GM23248 (cell line): ENCODE measurements around the gene CRYBG1.

Experiments
- EZH2 ChIP-seq: fragments of 200-600 bp; sonication (generic); IDR thresholded peaks from 2 replicates; pipeline ENCODE4 v1.6.1; 2018; ENCODE audit warnings: antibody characterized with exemption, mild to moderate bottlenecking; ENCODE audit not compliant: insufficient read depth, poor library complexity, severe bottlenecking
- EZH2phosphoT487 ChIP-seq: fragments of 200-600 bp; sonication (generic); IDR thresholded peaks from 2 replicates; pipeline ENCODE4 v1.6.1; 2018; ENCODE audit warnings: antibody characterized with exemption, moderate library complexity, mild to moderate bottlenecking, low read depth; ENCODE audit not compliant: insufficient read depth

DNA sequence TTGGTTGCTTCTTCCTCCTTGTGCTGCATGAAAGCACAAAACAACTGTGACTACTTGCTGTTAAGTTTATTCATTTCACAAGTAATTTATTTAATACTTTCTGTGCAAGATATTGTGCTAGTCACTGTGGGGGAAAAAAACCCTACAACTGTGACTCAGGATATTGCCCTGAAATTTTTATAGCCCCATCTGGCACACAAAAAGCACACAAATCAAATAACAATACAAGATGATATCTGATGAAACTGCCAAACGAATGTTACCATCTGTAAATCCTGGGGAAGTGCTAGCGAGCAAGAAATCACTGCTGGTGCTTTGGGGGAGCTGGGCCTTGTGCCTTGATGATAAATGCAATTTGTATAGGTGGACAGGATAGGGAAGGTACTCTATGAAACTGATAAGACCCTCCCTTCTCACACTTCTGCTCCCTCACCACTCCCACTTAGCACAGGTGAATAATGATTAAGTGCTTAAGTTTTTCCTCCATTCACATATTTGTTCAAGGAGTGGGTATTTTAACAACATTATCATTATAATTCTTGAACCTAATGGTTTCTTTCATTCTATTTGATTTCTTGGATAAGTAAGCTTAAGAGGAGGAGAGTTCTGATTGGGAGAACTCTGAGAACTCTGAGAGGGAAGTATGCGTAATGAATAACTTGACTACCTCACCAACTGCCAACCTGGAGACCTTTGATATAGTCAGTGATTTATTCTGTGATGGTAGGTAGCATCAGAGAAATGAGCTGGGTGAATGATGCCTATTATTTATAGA is 153.5 kb downstream of the CRYBG1 start:
- TF ChIP-seq EZH2phosphoT487 (no peak), EZH2 (no peak)
